Loucy (cell line): ENCODE results near the gene POTEF.
"Not testable (repeated sequence)": the region's sequence is repeated elsewhere in the genome, so short reads cannot be mapped to it uniquely, and the experiment has no call there.

Experiments
- H2AFZ ChIP-seq: fragments of 200-600 bp; sonication (generic); 2 replicates; pipeline ENCODE4 v1.6.0; 2016; ENCODE audit warnings: antibody characterized with exemption, mild to moderate bottlenecking, low read length, moderate library complexity
- H3F3A ChIP-seq: fragments of 200-600 bp; 2 replicates; pipeline ENCODE4 v1.6.0; 2016; ENCODE audit warnings: antibody characterized with exemption, low read depth, mild to moderate bottlenecking
- H3K27me3 ChIP-seq: fragments of 200-600 bp; sonication (generic); 2 replicates; pipeline ENCODE4 v1.6.1; 2014; ENCODE audit warnings: low read length, mild to moderate bottlenecking; ENCODE audit not compliant: insufficient read depth, poor library complexity, severe bottlenecking
- H3K36me3 ChIP-seq: fragments of 200-600 bp; sonication (generic); 2 replicates; pipeline ENCODE4 v1.6.1; 2016; ENCODE audit warnings: low read length; ENCODE audit not compliant: insufficient read depth
- H3K4me1 ChIP-seq: fragments of 200-600 bp; sonication (generic); 2 replicates; pipeline ENCODE4 v1.5.1; 2014; ENCODE audit warnings: low read length, mild to moderate bottlenecking; ENCODE audit not compliant: insufficient read depth, poor library complexity, severe bottlenecking
- H3K4me2 ChIP-seq: fragments of 200-600 bp; sonication (generic); 2 replicates; pipeline ENCODE4 v1.6.0; 2014; ENCODE audit warnings: antibody characterized with exemption, low read length, low read depth, mild to moderate bottlenecking; ENCODE audit not compliant: poor library complexity, severe bottlenecking
- H3K4me3 ChIP-seq: fragments of 200-600 bp; sonication (generic); 2 replicates; pipeline ENCODE4 v1.5.1; 2014; ENCODE audit warnings: low read length, mild to moderate bottlenecking, mixed read lengths; ENCODE audit not compliant: poor library complexity, severe bottlenecking
- H3K79me2 ChIP-seq: fragments of 200-600 bp; sonication (generic); 2 replicates; pipeline ENCODE4 v1.6.1; 2014; ENCODE audit warnings: low read length; ENCODE audit not compliant: insufficient read depth
- H3K9ac ChIP-seq: fragments of 200-600 bp; sonication (generic); 2 replicates; pipeline ENCODE4 v1.6.0; 2014; ENCODE audit warnings: mild to moderate bottlenecking, low read depth, low read length, moderate library complexity; ENCODE audit not compliant: poor library complexity, severe bottlenecking
- H3K9me2 ChIP-seq: fragments of 200-600 bp; sonication (generic); replicated peaks from 2 replicates; pipeline ENCODE4 v1.6.1; 2016; ENCODE audit warnings: low read depth, low read length, mixed read lengths
- H3K9me3 ChIP-seq: fragments of 200-600 bp; sonication (generic); 2 replicates; pipeline ENCODE4 v1.6.1; 2014; ENCODE audit warnings: mild to moderate bottlenecking, antibody characterized with exemption, low read length, low read depth; ENCODE audit not compliant: insufficient read depth
- H4K20me1 ChIP-seq: fragments of 200-600 bp; sonication (generic); 2 replicates; pipeline ENCODE4 v1.6.0; 2014; ENCODE audit warnings: antibody characterized with exemption, low read length, mild to moderate bottlenecking; ENCODE audit not compliant: insufficient read depth, poor library complexity, severe bottlenecking

POTEF gene

DNA sequence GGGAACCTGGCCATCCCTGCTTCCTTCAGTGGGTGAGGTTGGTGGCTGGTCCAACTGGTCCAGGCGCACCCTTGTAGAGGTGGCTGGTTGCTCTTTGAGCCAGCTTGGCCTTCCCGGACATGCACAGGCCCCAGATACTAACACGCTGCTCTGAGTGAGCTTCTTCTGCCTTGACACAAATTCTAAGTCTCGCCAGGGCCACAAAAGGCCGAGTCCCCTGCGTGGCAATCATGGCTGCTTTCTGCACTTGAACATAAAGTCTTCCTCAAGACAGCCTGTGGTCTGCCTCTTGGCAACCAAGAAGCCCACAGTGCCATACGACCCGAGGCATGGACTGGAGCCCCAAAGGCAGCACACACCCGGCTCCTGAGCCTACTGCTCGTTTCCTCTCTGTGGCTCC, 69.0 kb downstream of the POTEF start:
- not testable (repeated sequence) for H3K36me3 ChIP-seq, H3K4me1 ChIP-seq, H3K27me3 ChIP-seq, H3K79me2 ChIP-seq, H3K9me3 ChIP-seq, H3K9ac ChIP-seq, H3K9me2 ChIP-seq, H3F3A ChIP-seq, H3K4me2 ChIP-seq, H2AFZ ChIP-seq, H3K4me3 ChIP-seq, H4K20me1 ChIP-seq

DNA sequence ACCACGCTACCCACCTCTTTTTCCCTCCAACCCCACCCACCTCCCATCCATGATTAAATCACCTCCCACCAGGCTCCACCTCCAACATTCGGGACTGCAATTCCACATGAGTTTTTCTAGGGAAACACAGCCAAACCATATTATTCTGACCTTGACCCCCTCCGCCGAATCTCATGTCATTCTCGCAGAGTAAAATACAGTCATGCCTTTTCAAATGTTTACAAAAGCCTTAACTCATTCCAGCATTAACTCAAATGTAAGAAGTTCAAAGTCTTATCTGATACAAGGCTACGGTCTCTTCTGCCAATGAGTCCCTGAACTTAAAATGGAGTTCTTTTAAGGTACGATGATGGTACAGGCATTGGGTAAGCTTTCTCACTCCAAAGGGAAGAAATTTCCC, 72.7 kb downstream of the POTEF start:
- H3K4me2 ChIP-seq, H2AFZ ChIP-seq, H3K9me3 ChIP-seq, H3K4me1 ChIP-seq, H3K79me2 ChIP-seq, H3K9me2 ChIP-seq, H3K4me3 ChIP-seq, H3F3A ChIP-seq, H3K27me3 ChIP-seq, H3K36me3 ChIP-seq, H4K20me1 ChIP-seq, H3K9ac ChIP-seq: not testable (repeated sequence)

GRCh38 chr2:130053217-130053911, 75.7 kb downstream of the POTEF start:
- H3K79me2 ChIP-seq, H3K9ac ChIP-seq, H3K27me3 ChIP-seq, H3K4me3 ChIP-seq, H3F3A ChIP-seq, H3K9me3 ChIP-seq, H3K36me3 ChIP-seq, H4K20me1 ChIP-seq, H3K9me2 ChIP-seq, H3K4me1 ChIP-seq, H3K4me2 ChIP-seq, H2AFZ ChIP-seq: not testable (repeated sequence)

DNA sequence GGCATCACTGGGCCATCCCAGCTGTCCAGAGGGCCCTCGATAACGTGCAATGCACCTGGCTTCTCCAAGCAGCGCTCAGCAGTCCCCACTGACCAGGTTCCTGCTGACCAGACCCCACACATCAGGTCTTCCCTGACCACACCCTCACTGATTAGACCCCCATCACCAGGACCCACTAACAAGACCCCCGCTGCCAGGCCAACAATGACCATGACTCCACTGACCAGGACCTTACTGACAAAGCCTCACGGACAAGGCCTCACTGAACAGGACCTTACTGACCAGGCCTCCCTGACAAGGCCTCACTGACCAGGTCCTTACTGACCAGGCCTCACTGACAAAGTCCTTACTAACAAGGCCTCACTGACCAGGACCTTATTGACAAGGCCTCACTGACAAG, 76.6 kb downstream of the POTEF start:
- H3K27me3 ChIP-seq, H4K20me1 ChIP-seq, H3K4me2 ChIP-seq, H3K9ac ChIP-seq, H3K36me3 ChIP-seq, H3F3A ChIP-seq, H3K9me3 ChIP-seq, H2AFZ ChIP-seq, H3K4me3 ChIP-seq, H3K79me2 ChIP-seq, H3K4me1 ChIP-seq, H3K9me2 ChIP-seq: not testable (repeated sequence)

DNA sequence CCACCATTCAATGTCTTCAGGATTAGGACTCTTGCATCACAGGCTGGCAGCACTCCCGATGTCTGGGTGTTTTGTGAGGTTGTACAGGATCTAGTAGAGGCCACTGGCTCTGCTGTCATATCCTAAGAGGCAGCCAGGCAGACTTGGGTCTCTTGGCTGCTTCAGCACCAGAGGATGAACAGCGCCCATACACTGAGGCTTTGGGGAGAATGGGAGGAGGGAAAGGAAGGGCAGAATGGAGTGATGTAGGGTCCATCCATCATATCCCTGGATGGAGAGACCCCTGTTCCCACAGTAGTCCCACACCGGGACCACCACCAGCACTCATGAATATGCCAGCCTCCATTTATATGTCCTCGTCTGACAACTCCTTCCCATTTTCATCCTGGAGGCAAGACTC, 80.6 kb downstream of the POTEF start:
- H3K4me2 ChIP-seq, H2AFZ ChIP-seq, H3F3A ChIP-seq, H3K36me3 ChIP-seq, H3K4me1 ChIP-seq, H3K4me3 ChIP-seq, H3K27me3 ChIP-seq, H3K9me2 ChIP-seq, H3K9me3 ChIP-seq, H3K9ac ChIP-seq, H4K20me1 ChIP-seq, H3K79me2 ChIP-seq: not testable (repeated sequence)

- not testable (repeated sequence) for H3K9me2 ChIP-seq, H3K36me3 ChIP-seq, H3K4me2 ChIP-seq, H3K4me3 ChIP-seq, H3F3A ChIP-seq, H3K79me2 ChIP-seq, H3K9me3 ChIP-seq, H3K27me3 ChIP-seq, H3K9ac ChIP-seq, H3K4me1 ChIP-seq, H2AFZ ChIP-seq, H4K20me1 ChIP-seq
These were observed 90.8 kb downstream of the POTEF start for GRCh38 chr2:130038265-130038603.

DNA sequence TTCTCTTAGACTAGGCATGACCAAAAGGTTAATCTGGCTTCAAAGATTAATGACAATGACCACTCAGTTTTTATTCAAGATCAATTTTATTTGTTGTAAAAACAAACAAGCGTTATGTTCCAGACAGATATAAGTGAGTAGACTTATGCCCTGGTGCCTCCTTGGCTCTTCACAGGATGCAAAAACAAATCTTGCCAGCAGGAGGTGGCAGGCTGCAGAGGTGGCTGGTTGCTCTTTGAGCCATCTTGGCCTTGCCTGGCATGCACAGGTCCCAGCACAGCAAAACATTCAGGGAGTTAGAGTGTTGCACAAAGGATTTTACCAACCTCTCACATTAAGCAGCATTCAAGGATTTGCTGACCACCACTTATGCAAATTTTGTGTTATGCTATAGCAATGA, 103.1 kb downstream of the POTEF start:
- not testable (repeated sequence) for H3K4me1 ChIP-seq

More for the DNA sequence above, 103.1 kb downstream of the POTEF start:
- not testable (repeated sequence) for H2AFZ ChIP-seq, H3K4me2 ChIP-seq, H3K4me3 ChIP-seq, H3F3A ChIP-seq, H3K36me3 ChIP-seq, H4K20me1 ChIP-seq, H3K9ac ChIP-seq, H3K9me2 ChIP-seq, H3K27me3 ChIP-seq, H3K79me2 ChIP-seq, H3K9me3 ChIP-seq
